Uterus (tissue), 2 donors: ENCODE data around the gene BCO1.

Source experiments
- CTCF ChIP-seq, 4 experiments: fragments of 200-600 bp in 2 of 4; fragments of 450-650 bp in 2 of 4; sonication (generic) in 2 of 4; IDR thresholded peaks; one replicate each; pipeline ENCODE4 v1.5.1; 2016 to 2019; ENCODE audit warnings: antibody characterized with exemption in 4 of 4, mild to moderate bottlenecking in 2 of 4, moderate library complexity in 1 of 4
- POLR2A ChIP-seq, 2 donors: fragments of 450-650 bp; IDR thresholded peaks; one replicate each; pipeline ENCODE4 v1.6.1; 2016; ENCODE audit warnings: antibody characterized with exemption in 2 of 2, mild to moderate bottlenecking in 1 of 2, moderate library complexity in 1 of 2

GRCh38 chr16:81337097-81337496 is 98.6 kb downstream of the BCO1 start:
- no peak for TF ChIP-seq CTCF (IDR thresholded peaks at IDR 0.05)
- TF ChIP-seq POLR2A (IDR thresholded peaks at IDR 0.05) = no peak
